Karpas-422 (cell line): ENCODE data around the gene DSPP. TPM values are rescaled to one million over a fixed set of nuclear protein-coding genes. Genes with fewer than 3 reads are reported as not detected.

Experiments
- DNase-seq: peaks from one replicate; pipeline ENCODE4 v3.0.0-alpha.2; 2015
- H2AFZ ChIP-seq: fragments of 200-600 bp; sonication (generic); 2 replicates; pipeline ENCODE4 v1.6.1; 2014; ENCODE audit warnings: antibody characterized with exemption, low read length, mixed read lengths
- H3K27ac ChIP-seq: fragments of 200-600 bp; sonication (generic); 2 replicates; pipeline ENCODE4 v1.5.1; 2014; ENCODE audit warnings: mild to moderate bottlenecking, low read length, moderate library complexity
- H3K27me3 ChIP-seq: fragments of 200-600 bp; sonication (generic); 2 replicates; pipeline ENCODE4 v1.6.1; 2014; ENCODE audit warnings: low read length, mixed read lengths
- H3K36me3 ChIP-seq: fragments of 200-600 bp; sonication (generic); 2 replicates; pipeline ENCODE4 v1.6.1; 2014; ENCODE audit warnings: low read length, mixed read lengths; ENCODE audit not compliant: insufficient read depth
- H3K4me1 ChIP-seq: fragments of 200-600 bp; sonication (generic); 2 replicates; pipeline ENCODE4 v1.6.1; 2014; ENCODE audit warnings: mild to moderate bottlenecking, low read length, mixed read lengths
- H3K4me2 ChIP-seq: fragments of 200-600 bp; sonication (generic); 2 replicates; pipeline ENCODE4 v1.6.1; 2014; ENCODE audit warnings: low read length, low read depth, mild to moderate bottlenecking; ENCODE audit not compliant: poor library complexity, severe bottlenecking
- H3K4me3 ChIP-seq: fragments of 200-600 bp; sonication (generic); 2 replicates; pipeline ENCODE4 v1.5.1; 2014; ENCODE audit warnings: mild to moderate bottlenecking, antibody characterized with exemption, low read length, mixed read lengths
- H3K79me2 ChIP-seq: fragments of 200-600 bp; sonication (generic); 2 replicates; pipeline ENCODE4 v1.6.1; 2014; ENCODE audit warnings: mild to moderate bottlenecking, low read length, mixed read lengths
- H3K9ac ChIP-seq: fragments of 200-600 bp; sonication (generic); 2 replicates; pipeline ENCODE4 v1.6.0; 2014; ENCODE audit warnings: low read length
- H3K9me2 ChIP-seq: fragments of 200-600 bp; sonication (generic), shearing (Covaris generic); replicated peaks from 2 replicates; pipeline ENCODE4 v1.6.0; 2014; ENCODE audit warnings: mild to moderate bottlenecking, low read length, moderate library complexity; ENCODE audit not compliant: insufficient read depth
- H3K9me3 ChIP-seq: fragments of 300-700, 200-600 bp; sonication (generic); 2 replicates; pipeline ENCODE4 v1.6.1; 2014; ENCODE audit warnings: low read length, mixed read lengths
- H4K20me1 ChIP-seq: fragments of 200-600 bp; sonication (generic); 2 replicates; pipeline ENCODE4 v1.6.1; 2014; ENCODE audit warnings: mild to moderate bottlenecking, antibody characterized with exemption, low read length, low read depth; ENCODE audit not compliant: insufficient read depth
- total RNA-seq: library from RNA; depleted of rRNA; stranded (reverse); fragments of >200 nt; shearing (Covaris generic); gene quantifications from 2 replicates; pipeline ENCODE4 v1.2.3, GENCODE V29; 2014; ENCODE audit warnings: low replicate concordance

DSPP gene
- total RNA-seq, 1 experiment from 2014 or later = not detected

GRCh38 chr4:87614292-87614890 lies 6.1 kb downstream of the DSPP start:
- H3K4me1 ChIP-seq = no peaks in the 10 kb centered on the region
- no peak overlapping the region for H2AFZ ChIP-seq
- no peaks in the 10 kb centered on the region for H3K9me2 ChIP-seq
- no peaks in the 10 kb centered on the region for H3K9me3 ChIP-seq
- H3K9ac ChIP-seq = no peak overlapping the region
- H3K27ac ChIP-seq = no peak overlapping the region
- H4K20me1 ChIP-seq = no peaks in the 10 kb centered on the region
- no peak for DNase-seq
- H3K4me2 ChIP-seq = no peak overlapping the region
- no peaks in the 10 kb centered on the region for H3K27me3 ChIP-seq
- H3K36me3 ChIP-seq = no peaks in the 10 kb centered on the region
- H3K79me2 ChIP-seq = no peaks in the 10 kb centered on the region
- H3K4me3 ChIP-seq = no peak overlapping the region

- H3K4me1 ChIP-seq = no peaks in the 10 kb centered on the region
- no peaks in the 10 kb centered on the region for H3K36me3 ChIP-seq
- no peak for DNase-seq
- no peak overlapping the region for H2AFZ ChIP-seq
- H3K27me3 ChIP-seq = no peaks in the 10 kb centered on the region
- H3K79me2 ChIP-seq = no peaks in the 10 kb centered on the region
- no peaks in the 10 kb centered on the region for H3K9me3 ChIP-seq
- H3K27ac ChIP-seq = no peak overlapping the region
- no peak overlapping the region for H3K4me2 ChIP-seq
- no peak overlapping the region for H3K4me3 ChIP-seq
- H3K9ac ChIP-seq = no peak overlapping the region
- H4K20me1 ChIP-seq = no peaks in the 10 kb centered on the region
- no peaks in the 10 kb centered on the region for H3K9me2 ChIP-seq
These were observed 7.9 kb downstream of the DSPP start for GRCh38 chr4:87616268-87616667.

- no peaks in the 10 kb centered on the region for H3K9me3 ChIP-seq
- H3K36me3 ChIP-seq = no peaks in the 10 kb centered on the region
- H3K4me1 ChIP-seq = no peaks in the 10 kb centered on the region
- H3K4me2 ChIP-seq = no peak overlapping the region
- no peaks in the 10 kb centered on the region for H4K20me1 ChIP-seq
- no peak for DNase-seq
- no peaks in the 10 kb centered on the region for H3K9me2 ChIP-seq
- no peak overlapping the region for H2AFZ ChIP-seq
- H3K27me3 ChIP-seq = no peaks in the 10 kb centered on the region
- H3K9ac ChIP-seq = no peak overlapping the region
- H3K4me3 ChIP-seq = no peak overlapping the region
- H3K27ac ChIP-seq = no peak overlapping the region
- no peaks in the 10 kb centered on the region for H3K79me2 ChIP-seq
These were observed 11.8 kb downstream of the DSPP start for GRCh38 chr4:87620086-87620485.

- H3K27me3 ChIP-seq = no peaks in the 10 kb centered on the region
- no peaks in the 10 kb centered on the region for H4K20me1 ChIP-seq
- no peaks in the 10 kb centered on the region for H3K79me2 ChIP-seq
- no peak overlapping the region for H3K4me2 ChIP-seq
- H3K9me2 ChIP-seq = no peaks in the 10 kb centered on the region
- H3K27ac ChIP-seq = no peak overlapping the region
- H3K9me3 ChIP-seq = no peaks in the 10 kb centered on the region
- no peak overlapping the region for H3K9ac ChIP-seq
- DNase-seq = no peak
- no peaks in the 10 kb centered on the region for H3K4me1 ChIP-seq
- no peak overlapping the region for H3K4me3 ChIP-seq
- H2AFZ ChIP-seq = no peak overlapping the region
- H3K36me3 ChIP-seq = no peaks in the 10 kb centered on the region
These were observed 12.2 kb downstream of the DSPP start for GRCh38 chr4:87620491-87620890.

- Histone ChIP-seq H4K20me1 (no peaks in the 10 kb centered on the region), H3K9ac (no peak overlapping the region), H3K27me3 (no peaks in the 10 kb centered on the region), H3K4me1 (no peaks in the 10 kb centered on the region), H2AFZ (no peak overlapping the region), H3K4me2 (no peak overlapping the region), H3K79me2 (no peaks in the 10 kb centered on the region), H3K4me3 (no peak overlapping the region), H3K9me3 (no peaks in the 10 kb centered on the region), H3K27ac (no peak overlapping the region), H3K36me3 (no peaks in the 10 kb centered on the region), H3K9me2 (no peaks in the 10 kb centered on the region)
- DNase-seq = no peak
These were observed 14.0 kb downstream of the DSPP start for GRCh38 chr4:87622303-87622702.

GRCh38 chr4:87624698-87625097 lies 16.4 kb downstream of the DSPP start:
- no peaks in the 10 kb centered on the region for H3K36me3 ChIP-seq

GRCh38 chr4:87631668-87632067 lies 23.3 kb downstream of the DSPP start:
- no peak overlapping the region for H3K9ac ChIP-seq
- H3K36me3 ChIP-seq = no peaks in the 10 kb centered on the region
- H3K9me3 ChIP-seq = no peaks in the 10 kb centered on the region
- H3K9me2 ChIP-seq = no peaks in the 10 kb centered on the region
- no peak for DNase-seq
- H4K20me1 ChIP-seq = no peaks in the 10 kb centered on the region
- no peak overlapping the region for H3K4me2 ChIP-seq
- H3K79me2 ChIP-seq = no peaks in the 10 kb centered on the region
- no peaks in the 10 kb centered on the region for H3K4me1 ChIP-seq
- no peak overlapping the region for H3K4me3 ChIP-seq
- no peak overlapping the region for H2AFZ ChIP-seq
- H3K27ac ChIP-seq = no peak overlapping the region
- H3K27me3 ChIP-seq = no peaks in the 10 kb centered on the region

More at GRCh38 chr4:87624698-87625097, 16.4 kb downstream of the DSPP start:
- no peak overlapping the region for H3K4me3 ChIP-seq
- H3K4me1 ChIP-seq = no peaks in the 10 kb centered on the region
- H3K27ac ChIP-seq = no peak overlapping the region
- peak; percentile 54 for DNase-seq
- H3K9me2 ChIP-seq = no peaks in the 10 kb centered on the region
- no peak overlapping the region for H3K4me2 ChIP-seq
- no peak overlapping the region for H2AFZ ChIP-seq
- H3K27me3 ChIP-seq = no peaks in the 10 kb centered on the region
- no peaks in the 10 kb centered on the region for H4K20me1 ChIP-seq
- H3K9me3 ChIP-seq = no peaks in the 10 kb centered on the region
- H3K79me2 ChIP-seq = no peaks in the 10 kb centered on the region
- H3K9ac ChIP-seq = no peak overlapping the region

GRCh38 chr4:87632469-87632868 lies 24.1 kb downstream of the DSPP start:
- Histone ChIP-seq H3K4me2 (no peak overlapping the region), H2AFZ (no peak overlapping the region), H3K4me3 (no peak overlapping the region), H4K20me1 (no peaks in the 10 kb centered on the region), H3K4me1 (no peaks in the 10 kb centered on the region), H3K79me2 (no peaks in the 10 kb centered on the region), H3K27me3 (no peaks in the 10 kb centered on the region), H3K27ac (no peak overlapping the region), H3K9me2 (no peaks in the 10 kb centered on the region), H3K9ac (no peak overlapping the region), H3K36me3 (no peaks in the 10 kb centered on the region), H3K9me3 (no peaks in the 10 kb centered on the region)
- no peak for DNase-seq

GRCh38 chr4:87633243-87633642 lies 24.9 kb downstream of the DSPP start:
- Histone ChIP-seq H4K20me1 (no peaks in the 10 kb centered on the region), H3K27ac (no peak overlapping the region), H3K4me1 (no peaks in the 10 kb centered on the region), H3K9me3 (no peaks in the 10 kb centered on the region), H3K27me3 (no peaks in the 10 kb centered on the region), H2AFZ (no peak overlapping the region), H3K4me2 (no peak overlapping the region), H3K9me2 (no peaks in the 10 kb centered on the region), H3K79me2 (no peaks in the 10 kb centered on the region), H3K4me3 (no peak overlapping the region), H3K9ac (no peak overlapping the region), H3K36me3 (no peaks in the 10 kb centered on the region)
- DNase-seq = no peak
